ENCODE results near the gene MSANTD1.

The MSANTD1 gene

DNA sequence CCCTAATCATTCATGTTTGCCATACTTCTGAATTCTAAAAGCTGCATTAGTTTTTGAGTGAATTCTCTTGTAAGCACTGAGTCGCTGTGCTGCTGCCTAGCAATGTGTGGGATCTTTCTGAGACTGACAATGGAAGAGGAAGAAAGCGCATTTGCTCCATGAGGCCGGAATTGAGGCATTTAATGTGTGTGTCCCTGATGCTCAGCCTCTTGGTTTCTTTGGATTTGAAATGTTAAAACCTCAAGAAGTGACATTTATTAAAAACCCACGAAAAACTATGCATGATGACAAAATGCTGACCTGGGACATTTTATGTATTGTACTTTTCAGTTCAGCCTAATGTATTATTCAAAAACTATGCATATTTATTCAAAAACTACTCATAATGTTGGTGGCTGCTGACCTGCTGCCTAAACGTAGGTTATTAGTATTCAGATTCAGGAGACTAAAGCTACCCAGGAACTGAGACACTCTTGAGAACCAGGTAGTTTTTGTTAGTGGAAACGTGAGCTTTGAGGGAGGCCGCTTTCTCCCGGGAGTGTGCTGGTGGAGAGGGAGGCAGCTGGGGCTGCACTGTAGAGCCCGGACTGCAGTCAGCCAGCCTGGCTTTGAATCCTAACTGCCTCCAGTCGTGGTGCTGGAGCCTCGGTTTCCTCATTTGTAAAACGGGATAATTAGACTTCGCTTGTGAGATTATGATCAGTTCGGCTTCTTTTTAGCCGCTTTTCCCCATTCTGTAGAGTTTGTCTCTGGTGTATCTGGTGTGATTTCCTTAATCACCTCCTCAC is 55.2 kb downstream of the MSANTD1 start:
- no peak for DNase-seq
- no peak for ATAC-seq

DNA sequence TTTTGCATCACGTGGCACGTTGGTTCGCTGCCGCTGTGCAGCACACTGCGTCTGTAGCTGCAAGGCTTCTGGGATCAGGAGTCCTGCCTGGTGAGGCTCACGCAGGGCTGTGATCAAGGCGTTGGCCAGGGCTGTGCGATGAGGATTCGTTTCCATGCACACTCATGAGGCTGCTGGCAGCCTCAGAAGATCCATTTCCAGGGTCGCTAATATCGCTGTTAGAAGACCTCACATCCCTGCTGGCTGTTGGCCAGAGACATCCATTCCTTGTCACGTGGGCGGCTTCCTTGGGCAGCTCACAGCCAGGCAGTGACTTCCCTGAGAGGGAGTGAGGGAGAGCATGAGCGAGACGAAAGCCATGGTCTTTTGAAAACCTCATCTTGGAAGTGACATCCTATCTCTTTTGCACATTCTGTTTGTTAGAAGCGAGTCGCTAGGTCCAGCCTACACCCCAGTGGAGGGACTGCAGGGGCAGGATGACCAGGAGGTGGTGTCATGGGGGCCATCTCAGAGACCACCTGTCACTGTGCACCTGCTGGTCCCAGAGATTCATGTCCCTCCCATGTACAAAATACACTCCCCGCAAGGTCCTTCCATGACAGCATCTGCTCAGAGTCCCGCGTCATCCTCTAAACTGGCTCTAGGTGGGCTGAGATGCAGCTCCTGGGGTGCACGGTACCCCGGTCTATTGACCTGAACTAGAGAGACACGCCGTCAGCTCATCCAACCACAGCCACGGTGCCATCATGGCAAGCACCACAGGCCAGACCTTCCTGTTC is 56.1 kb downstream of the MSANTD1 start:
- ATAC-seq (no peak), DNase-seq (no peak)

DNA sequence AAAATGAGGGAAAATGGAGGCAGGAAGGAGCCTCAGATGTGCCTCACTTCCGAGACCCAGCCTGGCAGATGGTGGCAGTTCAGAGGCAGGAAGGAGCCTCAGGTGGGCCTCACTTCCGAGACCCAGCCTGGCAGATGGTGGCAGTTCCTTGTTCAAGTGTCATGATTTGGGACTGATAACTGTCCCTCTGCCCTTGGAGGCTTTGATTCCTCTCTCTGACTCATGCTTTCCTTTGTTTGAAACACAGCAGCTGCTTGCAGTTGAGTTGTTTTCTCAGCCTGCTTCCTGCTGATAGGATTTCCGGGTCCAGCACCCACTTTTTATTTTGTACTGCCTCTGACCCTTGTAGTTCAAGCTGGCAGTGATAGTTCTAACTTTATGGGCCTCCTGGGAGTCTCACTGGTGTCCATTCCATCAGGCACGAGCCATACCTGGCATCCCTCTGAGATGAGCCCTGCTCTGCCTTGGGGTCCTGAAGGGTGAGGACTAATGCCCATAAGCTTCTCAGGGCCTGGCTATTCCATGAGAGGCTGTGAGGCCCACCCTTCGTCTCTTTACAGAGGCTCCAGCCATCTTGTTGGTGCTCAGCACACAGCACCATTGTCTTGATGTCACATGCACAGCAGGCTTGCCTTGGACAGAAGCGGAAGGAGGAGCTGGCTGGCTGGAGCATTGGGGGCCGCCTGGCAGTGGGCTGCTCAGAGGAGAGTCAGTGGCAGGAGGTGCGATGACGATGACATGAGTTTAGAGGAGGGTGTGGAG is 56.8 kb downstream of the MSANTD1 start:
- no peak for ATAC-seq
- no peak for DNase-seq
